Measurements from ENCODE around the gene ADORA3.

Gene ADORA3

DNA sequence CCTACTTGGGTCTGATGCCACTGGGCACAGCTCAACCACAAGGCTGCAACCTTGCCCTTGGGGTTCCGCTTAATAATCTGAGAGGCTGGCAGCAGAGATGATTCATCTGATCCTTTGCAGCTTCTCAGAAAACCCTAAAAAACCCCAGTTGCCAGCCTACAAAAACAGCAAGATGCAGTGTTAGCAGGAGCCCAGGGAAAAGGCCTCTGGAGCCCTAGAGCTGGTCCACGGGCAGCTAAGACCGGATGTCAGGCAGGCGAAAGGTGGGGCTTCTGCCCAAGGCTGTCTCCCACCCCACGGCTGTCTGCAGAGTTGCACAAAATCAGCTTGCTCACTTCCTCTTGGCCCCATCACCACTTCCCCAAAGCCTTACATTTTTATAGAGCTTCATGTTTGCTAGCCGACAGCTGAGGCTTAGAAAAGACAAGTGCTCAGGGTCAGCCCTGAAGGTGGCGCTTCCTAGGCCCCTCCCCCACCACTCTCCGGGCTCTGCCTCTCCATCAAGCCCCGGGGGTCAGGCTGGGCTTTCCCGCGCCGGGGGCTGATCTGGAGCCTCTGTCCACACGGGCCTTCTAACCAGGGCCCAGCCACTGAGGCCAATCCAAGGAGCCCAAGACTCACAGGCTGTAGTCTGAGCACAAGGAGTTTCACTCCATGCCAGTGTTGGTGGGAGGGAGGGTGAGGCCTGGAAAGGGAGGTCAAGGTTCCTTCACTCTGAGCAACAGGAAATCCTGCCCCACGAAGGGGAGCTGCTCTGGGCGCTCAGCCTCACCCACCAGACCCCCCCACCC is 4.2 kb upstream of the ADORA3 start:
- no peak for DNase-seq

DNA sequence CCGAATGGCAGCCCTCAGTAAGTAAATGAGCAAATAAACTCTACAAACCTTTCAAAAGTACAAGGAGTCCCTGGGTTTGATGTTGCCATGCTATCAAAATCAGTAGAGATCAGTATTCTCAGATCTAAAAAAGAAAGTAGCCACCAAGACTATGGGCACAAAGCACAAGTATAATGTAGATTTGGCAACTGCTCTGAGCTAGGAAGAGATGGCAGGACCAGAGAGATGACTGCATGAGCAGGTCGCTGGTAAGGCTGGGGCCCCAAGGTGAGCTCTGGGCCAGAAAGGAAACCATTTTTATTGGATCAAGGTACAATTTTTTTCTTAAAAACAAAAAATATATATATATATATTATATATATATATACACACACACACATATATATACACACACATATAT is 3.1 kb upstream of the ADORA3 start:
- no peak for DNase-seq

DNA sequence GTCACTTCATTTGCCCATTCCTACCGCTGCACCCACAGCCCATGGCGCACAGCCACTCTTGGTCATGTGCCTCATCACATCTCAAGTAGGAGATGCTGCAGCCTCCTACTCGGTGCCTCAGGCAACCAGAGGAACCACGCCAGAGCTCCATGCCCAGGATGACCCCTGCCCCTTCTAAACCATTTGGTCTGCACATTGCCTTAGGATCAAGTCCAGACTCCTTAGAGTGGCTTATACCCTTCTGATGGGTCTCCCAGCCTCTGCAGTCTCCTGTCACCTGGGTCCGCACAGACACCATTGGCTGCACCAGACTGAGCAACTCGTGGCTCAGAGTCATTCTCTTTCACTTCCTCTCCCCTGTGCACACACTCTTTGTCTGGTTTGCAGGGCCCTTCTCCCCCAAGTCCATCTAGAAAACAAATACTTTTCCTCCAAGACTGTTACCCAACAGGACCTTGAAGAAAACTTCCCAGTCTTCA is 2.2 kb upstream of the ADORA3 start:
- no peak for DNase-seq

DNA sequence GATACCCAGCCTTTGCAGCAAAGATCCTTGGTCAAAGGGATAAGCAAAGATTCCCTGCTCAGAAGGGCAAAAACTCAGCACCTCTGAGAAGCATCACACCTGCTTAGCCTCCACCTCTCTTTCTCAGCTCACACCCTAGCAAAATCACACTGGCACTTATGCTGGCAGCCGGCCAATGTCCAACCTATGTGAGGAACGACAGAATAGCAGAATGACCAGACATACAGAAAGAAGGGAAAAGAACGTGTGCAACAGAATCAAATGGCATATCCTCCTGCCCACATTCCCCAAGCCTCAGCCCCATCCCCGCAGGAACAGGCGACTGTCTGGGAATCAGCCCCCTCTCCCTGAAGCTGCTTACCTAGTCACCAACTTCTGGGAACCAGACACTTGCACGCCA is 664 bp upstream of the ADORA3 start:
- no peak for DNase-seq

DNA sequence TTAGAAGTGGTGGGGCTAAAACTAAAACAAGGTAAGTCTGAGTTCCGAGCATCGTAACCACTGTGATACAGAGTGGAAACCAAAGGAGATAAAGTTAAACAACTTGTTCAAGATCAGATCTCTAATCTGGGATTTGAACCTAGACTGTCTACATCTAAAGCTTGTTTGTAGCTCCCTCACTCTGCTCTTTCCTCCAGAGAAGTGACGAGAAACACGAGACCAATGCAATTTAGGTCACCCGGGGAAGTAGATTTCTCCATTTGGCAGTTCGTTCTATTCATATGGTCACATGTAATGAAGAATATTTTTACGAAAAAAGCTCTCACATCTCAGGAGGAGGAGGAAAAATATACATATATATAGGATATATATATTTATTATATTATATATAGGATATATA is 1.8 kb downstream of the ADORA3 start:
- DNase-seq, result no peak

DNA sequence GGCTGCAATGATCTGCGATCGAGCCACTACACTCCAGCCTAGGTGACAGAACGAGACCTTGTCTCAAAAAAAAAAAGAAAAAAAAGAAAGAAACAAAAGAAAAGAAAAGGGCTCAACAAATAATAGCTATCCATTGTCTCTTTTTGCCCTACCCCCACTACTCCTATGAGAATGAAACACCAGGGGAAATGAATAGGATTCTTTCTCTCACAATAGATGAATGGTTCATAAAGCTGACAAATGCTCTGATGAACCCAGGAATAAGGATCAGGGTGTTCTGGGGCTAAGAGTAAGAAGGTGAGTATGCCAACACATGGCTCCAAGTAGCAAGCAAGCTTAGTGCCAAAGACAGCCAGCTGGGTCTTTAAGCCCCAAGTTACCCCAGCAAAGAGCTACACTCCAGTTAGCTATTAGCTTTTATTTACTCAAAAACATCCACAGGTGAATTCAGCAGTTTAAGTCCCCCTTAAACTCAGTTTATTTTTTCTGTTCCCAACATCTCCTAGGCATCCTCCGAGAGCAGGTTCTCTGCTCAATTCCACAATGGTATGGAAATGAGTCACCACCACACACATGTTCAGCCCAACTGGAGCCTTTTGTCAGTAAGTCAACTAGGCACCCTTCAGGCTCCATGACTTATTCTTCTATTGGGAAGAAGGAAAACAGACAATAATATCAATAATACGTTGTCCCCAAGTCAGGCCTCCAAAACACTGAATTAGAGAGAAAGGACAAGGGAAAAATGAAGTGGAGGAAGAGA is 4.2 kb downstream of the ADORA3 start:
- DNase-seq, result no peak

DNA sequence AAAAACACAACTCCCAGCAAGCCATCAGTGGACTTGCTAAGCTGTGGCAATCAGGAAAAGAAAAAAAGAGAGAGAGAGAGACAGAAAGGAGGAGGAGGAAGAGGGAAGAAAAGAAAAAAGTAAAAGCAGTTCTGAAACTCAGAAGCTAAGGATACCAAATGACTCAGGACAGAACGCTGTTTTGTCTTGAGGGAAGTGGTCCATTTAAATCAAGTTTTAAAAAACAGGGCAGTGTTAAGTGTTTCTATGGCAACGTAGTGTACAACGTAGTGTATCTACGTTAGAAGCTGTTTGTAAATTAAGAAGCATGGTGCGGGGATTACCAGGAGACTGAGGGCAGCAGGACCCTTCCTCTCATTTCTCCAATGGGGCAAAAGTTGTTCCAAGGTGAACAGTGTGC is 5.8 kb downstream of the ADORA3 start:
- DNase-seq, result no peak

DNA sequence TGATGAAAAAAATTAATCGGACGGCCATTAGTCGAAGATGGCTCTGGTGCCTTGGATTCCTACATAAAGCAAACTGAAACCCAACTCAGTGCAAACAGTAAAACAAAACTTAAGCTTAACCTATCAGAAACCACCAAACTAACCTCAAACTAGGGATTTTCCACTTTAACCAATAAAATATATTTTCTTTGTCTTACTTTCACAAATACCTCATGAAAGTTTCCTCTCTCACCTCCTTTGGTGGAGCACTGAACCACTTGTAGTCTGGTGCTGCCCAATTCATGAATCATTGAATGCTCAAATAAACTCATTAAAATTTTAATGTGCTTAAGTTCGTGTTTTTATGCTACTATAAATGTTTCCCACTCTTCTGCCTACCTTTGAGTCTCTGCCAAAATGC is 7.0 kb downstream of the ADORA3 start:
- no peak for DNase-seq

DNA sequence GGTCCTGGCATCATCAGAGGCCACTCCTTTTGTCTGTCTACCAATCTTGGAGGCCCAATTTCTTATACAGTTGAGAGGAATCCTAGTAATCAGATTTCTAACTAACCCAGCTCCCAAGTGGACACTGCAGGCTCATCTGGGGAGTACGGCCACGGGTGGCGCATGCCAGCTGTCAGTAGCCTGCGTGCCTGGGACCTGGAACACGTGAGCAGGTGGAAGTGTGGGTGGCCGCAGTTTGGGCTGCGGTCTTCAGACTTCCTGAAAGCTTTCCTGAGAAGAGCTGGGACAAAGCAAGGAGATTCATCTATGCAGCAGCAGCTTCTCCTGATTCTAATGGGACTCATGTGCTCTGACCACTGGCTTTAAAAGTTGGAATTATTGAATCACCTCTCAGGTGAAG is 12.4 kb downstream of the ADORA3 start:
- DNase-seq, result no peak

DNA sequence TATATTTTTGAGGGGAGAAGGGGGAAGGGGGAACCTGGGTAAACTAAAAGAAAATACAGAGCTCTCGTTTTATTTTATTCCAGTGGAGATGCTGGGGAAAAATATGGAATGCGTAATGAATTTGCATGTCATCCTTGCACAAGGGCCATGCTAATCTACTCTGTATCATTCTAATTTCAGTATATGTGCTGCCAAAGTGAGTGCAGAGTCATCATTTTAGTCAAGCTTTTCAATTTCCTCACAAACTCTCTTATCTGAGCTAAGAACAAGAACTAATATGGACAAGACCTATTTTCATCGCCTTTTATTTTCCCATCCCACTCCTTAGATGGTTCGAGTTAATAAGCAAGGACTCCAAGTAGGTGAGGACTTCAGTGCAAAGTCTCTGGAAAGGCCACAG is 13.2 kb downstream of the ADORA3 start:
- no peak for DNase-seq

DNA sequence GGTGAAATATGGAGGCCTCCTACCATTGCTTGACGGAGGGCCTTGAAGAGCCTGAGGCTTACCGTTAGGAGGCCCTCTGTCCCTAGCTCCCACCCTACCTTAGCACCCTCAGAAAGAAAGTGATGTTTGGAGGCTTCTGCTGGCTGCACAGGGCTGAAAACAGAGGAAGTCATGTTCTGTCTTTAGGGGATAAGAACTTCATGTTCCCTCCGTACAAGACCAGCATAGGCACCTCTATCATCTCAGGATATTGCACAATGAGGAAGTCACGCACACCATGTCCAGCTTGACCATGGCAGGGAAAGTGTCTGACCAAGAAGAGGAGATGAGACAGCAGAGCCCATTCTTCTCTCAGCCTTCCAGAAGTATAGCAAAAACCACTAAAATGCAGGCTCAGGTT is 13.8 kb downstream of the ADORA3 start:
- no peak for DNase-seq

DNA sequence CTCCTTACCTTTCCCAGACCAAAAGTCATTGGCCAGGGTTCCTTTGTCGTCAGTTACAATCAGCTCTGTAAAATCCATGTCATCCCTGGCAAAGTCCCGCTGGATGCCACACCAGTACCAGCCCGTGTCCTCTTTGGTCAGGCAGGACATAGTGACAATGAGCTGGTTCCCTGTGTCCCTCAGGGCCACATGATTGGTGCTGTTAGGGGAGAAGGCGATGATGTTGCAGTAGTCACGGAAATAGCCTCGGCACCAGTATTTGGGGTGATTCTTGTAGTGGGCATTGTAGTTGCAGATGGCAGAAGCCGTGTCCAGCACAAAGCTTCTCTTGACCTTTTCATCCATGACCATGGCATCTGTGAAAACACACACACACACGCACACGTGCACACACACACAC is 14.8 kb downstream of the ADORA3 start:
- no peak for DNase-seq

DNA sequence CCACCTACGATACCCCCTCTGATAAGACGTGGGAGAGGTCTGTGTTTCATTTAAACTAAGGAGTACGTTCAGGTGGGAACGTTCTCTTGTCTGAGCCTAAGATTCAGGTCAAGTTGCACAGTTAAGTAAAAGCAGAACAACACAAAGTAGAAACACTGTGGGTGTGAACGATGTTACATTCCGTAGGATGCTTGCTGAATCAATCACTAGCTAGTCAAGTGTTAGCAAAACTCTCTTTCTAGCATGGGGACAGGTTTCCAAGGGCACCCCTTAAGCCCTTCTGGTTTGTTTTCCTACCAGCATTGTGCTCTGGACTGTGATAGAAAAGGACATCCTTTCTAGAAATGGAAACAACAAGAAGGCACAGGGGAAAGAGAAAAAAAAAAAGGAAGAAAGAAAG is 16.3 kb downstream of the ADORA3 start:
- DNase-seq, result no peak

DNA sequence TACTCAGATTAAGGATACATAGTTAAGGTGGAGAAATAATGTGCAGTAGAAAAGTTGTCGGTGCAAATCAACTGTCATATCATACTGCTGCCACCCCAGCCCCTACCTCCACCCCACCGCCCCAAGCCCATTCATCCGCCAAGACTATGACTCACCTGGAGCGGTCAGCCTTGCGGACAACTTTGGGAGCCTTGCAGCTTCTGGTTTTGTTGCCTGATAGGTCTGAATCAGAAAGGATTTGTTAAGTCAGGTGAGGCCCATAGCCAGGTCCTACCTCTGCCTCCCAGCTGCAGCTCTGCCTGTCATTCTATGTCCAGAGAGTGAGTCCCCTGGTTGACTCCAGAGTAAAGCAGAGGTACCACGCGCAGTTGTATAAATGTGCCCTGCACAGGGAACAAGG is 17.0 kb downstream of the ADORA3 start:
- DNase-seq, result no peak

DNA sequence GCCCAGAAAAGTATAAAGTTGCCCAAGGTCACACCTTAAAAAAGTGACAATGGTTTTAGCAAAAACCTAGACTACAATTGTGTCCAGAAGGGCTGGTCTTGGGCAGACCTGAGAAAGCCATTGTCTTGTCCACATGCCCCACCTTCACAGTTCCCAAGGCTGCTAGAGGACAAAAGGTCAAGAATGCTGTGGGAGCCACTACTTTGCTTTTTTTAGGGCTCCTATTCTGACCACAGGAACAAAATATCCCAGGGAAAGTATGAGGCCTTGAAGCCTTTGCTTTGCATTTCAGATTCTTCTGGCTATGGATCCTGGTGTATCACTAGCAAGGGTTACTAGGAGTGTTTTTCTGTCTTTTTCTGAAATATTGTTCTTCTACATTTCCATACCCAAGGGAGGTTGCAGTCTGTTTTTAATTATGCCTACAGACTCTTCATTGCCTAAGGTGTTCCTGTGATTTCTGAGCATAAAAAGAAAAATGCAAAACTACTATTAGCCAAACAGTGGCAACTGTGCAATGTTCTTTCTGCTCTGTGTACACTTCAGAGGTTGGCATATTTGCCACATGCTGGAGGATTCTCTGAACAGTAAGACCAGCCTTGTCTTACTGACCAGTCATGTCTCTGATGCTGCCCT is 18.9 kb downstream of the ADORA3 start:
- no peak for DNase-seq

DNA sequence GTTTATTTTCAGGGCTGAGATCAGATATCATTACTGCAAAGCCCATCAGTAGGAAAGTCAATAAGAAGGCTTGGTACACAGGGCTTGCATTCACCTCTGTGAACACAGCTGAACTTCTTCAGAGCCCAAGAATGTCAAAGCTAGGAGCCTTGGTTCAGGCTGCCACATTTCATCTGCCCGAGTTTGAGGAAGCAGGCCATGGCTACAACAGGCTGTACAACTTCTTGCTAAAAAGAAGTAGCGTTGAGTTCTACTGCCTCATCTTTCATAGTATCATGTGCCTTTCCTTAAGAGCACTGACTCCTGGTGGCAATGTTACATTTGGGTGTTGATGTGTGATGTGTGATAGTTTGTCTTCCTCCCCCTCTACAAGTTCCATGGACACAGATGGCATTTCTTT is 19.6 kb downstream of the ADORA3 start:
- DNase-seq, result no peak

DNA sequence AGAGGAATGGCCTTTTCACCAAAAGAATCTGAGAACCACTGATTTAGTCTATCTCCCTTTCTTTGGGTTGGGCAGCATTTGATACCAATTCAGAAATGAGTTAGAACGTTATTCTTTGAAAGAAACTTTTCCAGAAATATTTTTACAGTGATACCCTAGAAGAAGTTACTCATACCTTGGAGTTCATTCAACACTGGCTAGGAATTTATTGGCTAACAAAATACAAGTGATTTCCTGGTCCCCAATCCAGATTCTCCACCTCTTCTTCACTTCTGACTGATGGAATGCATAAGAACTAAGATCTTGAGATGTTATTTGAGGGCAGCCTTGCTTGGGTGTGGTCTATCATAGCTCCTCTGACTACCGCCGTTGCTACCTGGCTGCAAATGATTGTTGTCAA is 20.3 kb downstream of the ADORA3 start:
- no peak for DNase-seq

DNA sequence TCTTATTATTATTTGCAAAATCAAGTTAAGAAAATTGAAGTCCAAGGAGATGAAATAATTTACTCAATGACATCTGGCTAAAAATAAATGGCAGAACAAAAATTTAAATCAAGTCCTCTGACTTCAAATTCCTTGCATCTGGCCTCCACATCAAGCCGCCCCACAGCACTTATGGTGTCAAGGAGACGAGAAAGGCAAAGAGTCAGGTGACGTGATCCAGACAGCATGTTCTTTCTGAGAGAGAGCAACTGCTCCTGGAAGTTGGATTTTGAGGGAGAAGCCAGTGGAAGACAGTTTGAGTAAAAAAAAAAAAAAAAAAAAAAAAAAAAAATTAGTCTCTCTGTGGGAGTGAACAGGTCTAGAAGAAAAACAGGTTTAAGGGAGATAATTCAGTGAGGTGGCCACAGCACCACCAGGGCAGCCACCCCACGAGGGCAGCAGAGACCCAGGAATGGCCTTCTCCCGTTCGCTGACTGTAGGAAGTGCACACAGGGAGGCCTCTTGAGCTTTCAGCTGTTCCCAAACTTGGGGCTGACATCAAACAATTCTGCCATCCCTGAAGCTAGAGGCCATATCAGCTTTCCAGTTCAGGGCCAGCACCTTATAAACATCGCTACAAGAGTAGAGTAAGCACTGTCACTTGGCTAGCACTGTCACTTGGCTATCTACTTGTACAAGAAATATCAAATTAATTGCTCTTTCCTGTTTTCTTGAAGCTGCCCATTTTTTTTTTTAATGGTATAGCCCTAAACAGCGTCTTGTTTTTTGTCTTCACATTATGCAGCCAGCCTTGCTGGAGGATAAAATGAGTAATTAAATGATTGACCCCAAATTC is 21.8 kb downstream of the ADORA3 start:
- peak in 1 of 2 experiments; percentile 14 for DNase-seq

DNA sequence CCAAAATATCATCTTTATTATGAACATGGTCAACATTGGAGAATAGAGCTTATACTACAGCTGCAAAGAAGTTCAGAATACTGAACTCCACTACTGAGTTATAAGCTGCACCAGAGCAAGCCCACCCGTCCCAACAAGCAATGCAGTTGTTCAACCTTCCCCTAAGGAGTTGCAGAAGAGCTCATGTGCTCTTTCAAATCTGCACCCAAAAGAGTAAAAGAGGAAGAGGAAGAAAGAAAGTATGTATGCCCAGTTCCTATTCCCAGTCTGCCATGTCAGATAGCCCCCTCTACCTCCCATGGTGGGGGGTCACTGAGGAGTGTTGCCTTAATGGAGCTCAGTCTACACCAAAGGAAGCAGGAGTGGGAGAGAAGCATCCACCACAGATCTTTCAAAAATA is 22.8 kb downstream of the ADORA3 start:
- no peak for DNase-seq

DNA sequence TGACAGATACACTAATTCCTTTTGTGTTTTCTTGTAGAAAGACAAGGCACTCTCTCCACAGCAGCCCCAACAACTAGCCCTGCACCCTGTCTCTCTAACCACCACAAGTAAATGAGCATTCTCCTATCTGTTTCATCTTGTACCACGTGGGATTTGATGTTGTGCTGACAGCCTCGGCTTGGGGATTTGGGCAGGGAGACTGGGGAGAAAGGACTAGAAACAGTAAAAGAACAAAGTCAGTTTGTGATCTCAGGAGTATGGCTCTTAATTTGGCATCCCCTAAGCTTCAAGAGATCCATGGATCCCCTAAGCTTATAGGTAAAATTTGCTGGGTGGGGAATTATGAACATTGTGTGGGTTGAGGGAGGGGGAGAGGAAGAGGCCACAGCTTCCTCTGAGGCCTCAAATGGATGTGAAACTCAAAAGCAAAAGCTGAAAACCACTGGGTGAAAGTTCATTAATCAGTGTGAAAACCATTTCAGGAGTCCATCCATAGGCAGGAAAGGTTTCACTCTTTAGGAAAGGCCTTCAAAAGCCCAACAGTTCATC is 26.6 kb downstream of the ADORA3 start:
- DNase-seq, result no peak

DNA sequence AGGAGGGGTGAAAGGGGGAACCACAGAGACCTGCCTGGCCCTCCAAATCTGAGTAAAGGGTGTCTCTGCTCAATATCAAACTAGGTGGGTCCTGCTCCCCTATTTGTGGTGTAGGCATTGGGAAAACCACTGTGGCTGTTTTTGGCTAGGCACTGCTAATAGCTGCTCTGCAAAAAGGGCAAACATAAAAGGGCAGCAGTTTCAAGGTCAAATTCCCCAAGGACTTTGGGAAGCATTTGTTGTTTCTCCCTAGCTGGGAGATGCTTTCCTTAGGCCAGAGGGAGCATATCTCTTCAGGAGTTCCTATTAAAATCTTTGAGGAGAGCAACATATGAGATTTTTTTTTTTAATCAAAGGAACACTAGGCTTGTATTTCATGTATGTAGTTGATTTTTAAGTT is 27.2 kb downstream of the ADORA3 start:
- no peak for DNase-seq

DNA sequence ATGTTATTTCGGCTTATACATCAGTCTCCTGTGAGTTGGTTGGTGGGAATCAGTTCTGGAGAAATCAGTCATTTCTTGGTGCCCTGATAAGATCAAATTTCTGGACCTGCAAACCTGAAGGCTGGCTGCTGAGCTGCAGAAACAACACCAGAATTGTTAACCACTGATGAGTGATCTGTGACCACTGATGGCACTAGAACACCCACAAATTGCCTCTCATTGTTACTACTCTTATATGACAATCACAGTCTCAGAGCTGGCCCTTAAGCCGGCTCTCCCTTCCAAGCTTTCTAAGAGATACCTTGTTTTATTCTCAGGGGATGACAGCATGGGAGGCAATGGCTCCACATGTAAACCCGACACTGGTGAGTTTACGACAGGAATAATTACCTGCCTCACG is 27.7 kb downstream of the ADORA3 start:
- DNase-seq, result no peak

DNA sequence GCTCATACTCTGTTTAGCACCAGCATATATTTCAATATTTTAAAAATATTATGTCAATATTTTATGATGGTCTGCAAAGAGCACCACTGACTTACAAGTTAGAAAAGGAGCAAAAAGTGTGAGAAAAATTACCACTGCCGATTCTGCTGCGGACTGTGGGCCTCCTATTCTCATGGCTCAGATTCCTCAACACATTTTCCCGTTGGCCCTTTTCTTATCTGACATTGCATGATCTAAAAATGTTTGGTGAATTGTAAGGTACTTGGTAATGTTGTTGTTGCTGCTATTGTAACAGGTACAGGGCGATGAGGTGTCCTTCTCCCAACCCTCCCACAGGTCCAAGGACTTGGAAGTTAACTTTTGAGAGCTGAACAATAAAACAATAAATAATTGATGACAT is 28.9 kb downstream of the ADORA3 start:
- no peak for DNase-seq
